Choroid plexus epithelial cell (primary cell): ENCODE results near the gene ADAMTS17.

Experiments used
- DNase-seq: peaks from one replicate; pipeline ENCODE4 v3.0.0-alpha.2; 2010; ENCODE audit warnings: low read depth
- H3K4me3 ChIP-seq: 2 replicates; pipeline ENCODE4 v1.5.1; 2011; ENCODE audit warnings: low read depth, mild to moderate bottlenecking, control low read depth, low read length, moderate library complexity
- CTCF ChIP-seq: conservative IDR thresholded peaks from 2 replicates; pipeline ENCODE4 v1.5.1; 2011; ENCODE audit warnings: low read depth, mild to moderate bottlenecking, control low read depth, inconsistent platforms, low read length, moderate library complexity

ADAMTS17 gene

GRCh38 chr15:100372739-100373119 lies 31.0 kb upstream of the ADAMTS17 start:
- TF ChIP-seq CTCF, result no peak
- DNase-seq, result no peak
- H3K4me3 ChIP-seq, result no peak overlapping the region

GRCh38 chr15:100355342-100355741 lies 13.6 kb upstream of the ADAMTS17 start:
- no peak for DNase-seq
- H3K4me3 ChIP-seq, result no peak overlapping the region
- TF ChIP-seq CTCF, result no peak

- DNase-seq, result no peak
- no peak overlapping the region for H3K4me3 ChIP-seq
- no peak for TF ChIP-seq CTCF
These were observed 11.7 kb upstream of the ADAMTS17 start for GRCh38 chr15:100353449-100353848.

GRCh38 chr15:100350434-100351226 lies 8.9 kb upstream of the ADAMTS17 start:
- DNase-seq, result peak; percentile 81
- H3K4me3 ChIP-seq, result peak overlapping the region; percentile 73
- TF ChIP-seq CTCF, result no peak

- peak; percentile 94 for TF ChIP-seq CTCF
- H3K4me3 ChIP-seq, result peak overlapping the region; percentile 73
- DNase-seq, result peak; percentile 91
These were observed 8.1 kb upstream of the ADAMTS17 start for GRCh38 chr15:100349696-100350433.

- H3K4me3 ChIP-seq, result no peak overlapping the region
- TF ChIP-seq CTCF, result no peak
- DNase-seq, result no peak
These were observed 7.5 kb upstream of the ADAMTS17 start for GRCh38 chr15:100349321-100349695.

- no peak overlapping the region for H3K4me3 ChIP-seq
- no peak for TF ChIP-seq CTCF
- DNase-seq, result no peak
These were observed 6.8 kb upstream of the ADAMTS17 start for GRCh38 chr15:100348578-100348977.
